Loucy (cell line): Measurements from ENCODE around the gene TET2.

ENCODE experiments used
- EZH2phosphoT487 ChIP-seq: fragments of 200-600 bp; IDR thresholded peaks from 2 replicates; pipeline ENCODE4 v1.6.1; 2018; ENCODE audit warnings: antibody characterized with exemption, mild to moderate bottlenecking, moderate library complexity, borderline replicate concordance
- TF ChIP-seq, protein P1 (sequence below): fragments of 200-600 bp; sonication (generic); conservative IDR thresholded peaks from 2 replicates; pipeline ENCODE4 v1.5.1; 2014; ENCODE audit warnings: mild to moderate bottlenecking, antibody characterized with exemption, low read length

DNA sequence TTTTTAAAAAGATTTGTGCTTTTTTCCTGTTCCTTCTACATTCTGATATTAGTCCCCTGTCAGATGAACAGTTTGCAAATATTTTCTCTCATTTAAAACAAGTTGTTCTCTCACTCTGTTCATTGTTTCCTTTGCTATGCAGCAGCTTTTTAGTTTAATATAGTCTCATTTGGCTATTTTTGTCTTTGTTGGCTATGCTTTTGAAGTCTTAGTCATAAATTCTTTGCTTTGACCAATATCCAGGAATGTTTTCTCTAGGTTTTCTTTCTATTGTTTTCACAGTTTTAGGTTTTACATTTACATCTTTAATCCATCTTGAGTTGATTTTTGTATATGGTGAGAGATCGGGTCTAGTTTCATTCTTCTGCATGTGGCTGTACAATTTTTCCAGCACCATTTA lies 136.8 kb downstream of the TET2 start:
- TF ChIP-seq, protein P1, sequence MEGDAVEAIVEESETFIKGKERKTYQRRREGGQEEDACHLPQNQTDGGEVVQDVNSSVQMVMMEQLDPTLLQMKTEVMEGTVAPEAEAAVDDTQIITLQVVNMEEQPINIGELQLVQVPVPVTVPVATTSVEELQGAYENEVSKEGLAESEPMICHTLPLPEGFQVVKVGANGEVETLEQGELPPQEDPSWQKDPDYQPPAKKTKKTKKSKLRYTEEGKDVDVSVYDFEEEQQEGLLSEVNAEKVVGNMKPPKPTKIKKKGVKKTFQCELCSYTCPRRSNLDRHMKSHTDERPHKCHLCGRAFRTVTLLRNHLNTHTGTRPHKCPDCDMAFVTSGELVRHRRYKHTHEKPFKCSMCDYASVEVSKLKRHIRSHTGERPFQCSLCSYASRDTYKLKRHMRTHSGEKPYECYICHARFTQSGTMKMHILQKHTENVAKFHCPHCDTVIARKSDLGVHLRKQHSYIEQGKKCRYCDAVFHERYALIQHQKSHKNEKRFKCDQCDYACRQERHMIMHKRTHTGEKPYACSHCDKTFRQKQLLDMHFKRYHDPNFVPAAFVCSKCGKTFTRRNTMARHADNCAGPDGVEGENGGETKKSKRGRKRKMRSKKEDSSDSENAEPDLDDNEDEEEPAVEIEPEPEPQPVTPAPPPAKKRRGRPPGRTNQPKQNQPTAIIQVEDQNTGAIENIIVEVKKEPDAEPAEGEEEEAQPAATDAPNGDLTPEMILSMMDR, result no peak
- no peak for TF ChIP-seq EZH2phosphoT487
